Measurements from ENCODE around the gene DEFB110. TPM values are rescaled to one million over a fixed set of nuclear protein-coding genes. Genes with fewer than 3 reads are reported as not detected.

Gene DEFB110
- total RNA-seq, 1 donor from 2014 or later: not detected

GRCh38 chr6:49982046-49982445, 39.7 kb downstream of the DEFB110 start:
- H3K36me3 Mint-ChIP-seq: no peaks in the 10 kb centered on the region
- no peak for TF ChIP-seq EZH2phosphoT487 (IDR thresholded peaks at IDR 0.05)
- no peak for TF ChIP-seq CTCF (IDR thresholded peaks at IDR 0.05)
- TF ChIP-seq EZH2 (IDR thresholded peaks at IDR 0.05): no peak

GRCh38 chr6:49980898-49981297, 40.9 kb downstream of the DEFB110 start:
- Histone ChIP-seq H3K4me2 (no peak overlapping the region), H3K9me3 (ENCODE audit: low read depth) (no peaks in the 10 kb centered on the region), H3K4me1 (no peaks in the 10 kb centered on the region), H2AFZ (replicated peaks) (no peak overlapping the region), H3K9ac (no peak overlapping the region), H3K79me2 (ENCODE audit: low read depth) (no peaks in the 10 kb centered on the region), H3F3A (ENCODE audit: low read depth) (no peaks in the 10 kb centered on the region), H4K20me1 (ENCODE audit: low read depth) (no peaks in the 10 kb centered on the region), H3K4me3 (no peak overlapping the region), H3K36me3 (no peaks in the 10 kb centered on the region), H3K27me3 (no peaks in the 10 kb centered on the region), H3K27ac (no peak overlapping the region)
- Mint-ChIP-seq H3K36me3 (no peaks in the 10 kb centered on the region), H3K4me3 (no peak overlapping the region), H3K9me3 (no peaks in the 10 kb centered on the region), H3K4me1 (no peaks in the 10 kb centered on the region), H3K27me3 (ENCODE audit: insufficient read depth, low read depth) (no peaks in the 10 kb centered on the region), H3K27ac (no peak overlapping the region)
- TF ChIP-seq CTCF (IDR thresholded peaks at IDR 0.05) (no peak), EZH2 (IDR thresholded peaks at IDR 0.05) (no peak), EZH2phosphoT487 (IDR thresholded peaks at IDR 0.05) (no peak)
- DNase-seq (ENCODE audit: low spot score): no peak

More at GRCh38 chr6:49982046-49982445, 39.7 kb downstream of the DEFB110 start:
- no peak overlapping the region for H3K27ac ChIP-seq
- Mint-ChIP-seq H3K4me3 (no peak overlapping the region), H3K9me3 (no peaks in the 10 kb centered on the region), H3K4me1 (no peaks in the 10 kb centered on the region), H3K27me3 (ENCODE audit: insufficient read depth, low read depth) (no peaks in the 10 kb centered on the region), H3K27ac (no peak overlapping the region)
- H3K79me2 ChIP-seq (ENCODE audit: low read depth): no peaks in the 10 kb centered on the region
- H3K4me3 ChIP-seq: no peak overlapping the region
- no peak for DNase-seq (ENCODE audit: low spot score)
- no peak overlapping the region for H3K9ac ChIP-seq
- no peaks in the 10 kb centered on the region for H3K27me3 ChIP-seq
- H3K36me3 ChIP-seq: no peaks in the 10 kb centered on the region
- H3K4me1 ChIP-seq: no peaks in the 10 kb centered on the region
- H3K9me3 ChIP-seq (ENCODE audit: low read depth): no peaks in the 10 kb centered on the region
- H3F3A ChIP-seq (ENCODE audit: low read depth): no peaks in the 10 kb centered on the region
- H2AFZ ChIP-seq (replicated peaks): no peak overlapping the region
- no peak overlapping the region for H3K4me2 ChIP-seq
- no peaks in the 10 kb centered on the region for H4K20me1 ChIP-seq (ENCODE audit: low read depth)

- no peak overlapping the region for H3K4me2 ChIP-seq
- no peaks in the 10 kb centered on the region for H3K79me2 ChIP-seq (ENCODE audit: low read depth)
- TF ChIP-seq EZH2 (IDR thresholded peaks at IDR 0.05) (no peak), EZH2phosphoT487 (IDR thresholded peaks at IDR 0.05) (no peak), CTCF (IDR thresholded peaks at IDR 0.05) (no peak)
- no peak overlapping the region for H3K4me3 ChIP-seq
- H2AFZ ChIP-seq (replicated peaks): no peak overlapping the region
- H3K9me3 Mint-ChIP-seq: no peaks in the 10 kb centered on the region
- H3K9me3 ChIP-seq (ENCODE audit: low read depth): no peaks in the 10 kb centered on the region
- no peak overlapping the region for H3K27ac ChIP-seq
- H3K4me3 Mint-ChIP-seq: no peak overlapping the region
- H3K36me3 Mint-ChIP-seq: no peaks in the 10 kb centered on the region
- no peaks in the 10 kb centered on the region for H3K27me3 ChIP-seq
- no peaks in the 10 kb centered on the region for H3K36me3 ChIP-seq
- H3K4me1 ChIP-seq: no peaks in the 10 kb centered on the region
- DNase-seq (ENCODE audit: low spot score): no peak
- H3F3A ChIP-seq (ENCODE audit: low read depth): no peaks in the 10 kb centered on the region
- no peaks in the 10 kb centered on the region for H3K27me3 Mint-ChIP-seq (ENCODE audit: insufficient read depth, low read depth)
- no peaks in the 10 kb centered on the region for H4K20me1 ChIP-seq (ENCODE audit: low read depth)
- H3K9ac ChIP-seq: no peak overlapping the region
- no peak overlapping the region for H3K27ac Mint-ChIP-seq
- no peaks in the 10 kb centered on the region for H3K4me1 Mint-ChIP-seq
Measured at GRCh38 chr6:49979584-49979983, 42.2 kb downstream of the DEFB110 start.

Measured in neural progenitor cell (in vitro differentiated cells).